ENCODE data around the gene TROAP.

DNA sequence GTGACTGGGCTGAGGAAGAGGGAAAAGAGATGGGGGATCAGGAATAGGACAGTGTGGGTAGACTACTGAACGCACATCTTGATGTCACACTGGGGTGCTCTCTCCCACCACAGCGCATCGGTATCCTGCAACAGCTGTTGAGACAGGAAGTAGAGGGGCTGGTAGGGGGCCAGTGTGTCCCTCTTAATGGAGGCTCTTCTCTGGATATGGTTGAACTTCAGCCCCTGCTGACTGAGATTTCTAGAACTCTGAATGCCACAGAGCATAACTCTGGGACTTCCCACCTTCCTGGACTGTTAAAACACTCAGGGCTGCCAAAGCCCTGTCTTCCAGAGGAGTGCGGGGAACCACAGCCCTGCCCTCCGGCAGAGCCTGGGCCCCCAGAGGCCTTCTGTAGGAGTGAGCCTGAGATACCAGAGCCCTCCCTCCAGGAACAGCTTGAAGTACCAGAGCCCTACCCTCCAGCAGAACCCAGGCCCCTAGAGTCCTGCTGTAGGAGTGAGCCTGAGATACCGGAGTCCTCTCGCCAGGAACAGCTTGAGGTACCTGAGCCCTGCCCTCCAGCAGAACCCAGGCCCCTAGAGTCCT lies 7.1 kb downstream of the TROAP start:
- TF ChIP-seq, protein P1, sequence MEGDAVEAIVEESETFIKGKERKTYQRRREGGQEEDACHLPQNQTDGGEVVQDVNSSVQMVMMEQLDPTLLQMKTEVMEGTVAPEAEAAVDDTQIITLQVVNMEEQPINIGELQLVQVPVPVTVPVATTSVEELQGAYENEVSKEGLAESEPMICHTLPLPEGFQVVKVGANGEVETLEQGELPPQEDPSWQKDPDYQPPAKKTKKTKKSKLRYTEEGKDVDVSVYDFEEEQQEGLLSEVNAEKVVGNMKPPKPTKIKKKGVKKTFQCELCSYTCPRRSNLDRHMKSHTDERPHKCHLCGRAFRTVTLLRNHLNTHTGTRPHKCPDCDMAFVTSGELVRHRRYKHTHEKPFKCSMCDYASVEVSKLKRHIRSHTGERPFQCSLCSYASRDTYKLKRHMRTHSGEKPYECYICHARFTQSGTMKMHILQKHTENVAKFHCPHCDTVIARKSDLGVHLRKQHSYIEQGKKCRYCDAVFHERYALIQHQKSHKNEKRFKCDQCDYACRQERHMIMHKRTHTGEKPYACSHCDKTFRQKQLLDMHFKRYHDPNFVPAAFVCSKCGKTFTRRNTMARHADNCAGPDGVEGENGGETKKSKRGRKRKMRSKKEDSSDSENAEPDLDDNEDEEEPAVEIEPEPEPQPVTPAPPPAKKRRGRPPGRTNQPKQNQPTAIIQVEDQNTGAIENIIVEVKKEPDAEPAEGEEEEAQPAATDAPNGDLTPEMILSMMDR (IDR thresholded peaks at IDR 0.05 in 2 of 3, conservative IDR thresholded peaks at IDR 0.05 in 1 of 3; ENCODE audit: insufficient read depth in 2 of 3, low read depth in 1 of 3, low read length in 3 of 3) = no peak
- TF ChIP-seq, protein P2, sequence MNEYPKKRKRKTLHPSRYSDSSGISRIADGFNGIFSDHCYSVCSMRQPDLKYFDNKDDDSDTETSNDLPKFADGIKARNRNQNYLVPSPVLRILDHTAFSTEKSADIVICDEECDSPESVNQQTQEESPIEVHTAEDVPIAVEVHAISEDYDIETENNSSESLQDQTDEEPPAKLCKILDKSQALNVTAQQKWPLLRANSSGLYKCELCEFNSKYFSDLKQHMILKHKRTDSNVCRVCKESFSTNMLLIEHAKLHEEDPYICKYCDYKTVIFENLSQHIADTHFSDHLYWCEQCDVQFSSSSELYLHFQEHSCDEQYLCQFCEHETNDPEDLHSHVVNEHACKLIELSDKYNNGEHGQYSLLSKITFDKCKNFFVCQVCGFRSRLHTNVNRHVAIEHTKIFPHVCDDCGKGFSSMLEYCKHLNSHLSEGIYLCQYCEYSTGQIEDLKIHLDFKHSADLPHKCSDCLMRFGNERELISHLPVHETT (CRISPR knock-in tag; conservative IDR thresholded peaks at IDR 0.05 in 1 of 2, IDR thresholded peaks at IDR 0.05 in 1 of 2) = no peak
- TF ChIP-seq HDGF (IDR thresholded peaks at IDR 0.05) (no peak), HBP1 (CRISPR knock-in tag; IDR thresholded peaks at IDR 0.05) (no peak), MAFF (IDR thresholded peaks at IDR 0.05; ENCODE audit: low read length) (no peak), FOSL1 (tag; conservative IDR thresholded peaks at IDR 0.05) (no peak)

All from K562 (cell line).